ENCODE measurements around the gene ATP7B. TPM values are rescaled to one million over a fixed set of nuclear protein-coding genes. Genes with fewer than 3 reads are reported as not detected.

Gene ATP7B
- total and polyA plus RNA-seq, 2 donors (not counting 1 experiment from before 2014, with no cell fraction given): 1.7 to 3.3 TPM

- no peaks in the 10 kb centered on the region for H3K79me2 ChIP-seq (ENCODE audit: control insufficient read depth, insufficient read depth, low read length)
- no peaks in the 10 kb centered on the region for H3K4me1 ChIP-seq (ENCODE audit: control insufficient read depth, extremely low read depth, insufficient read depth, low read length)
- no peak overlapping the region for H3K4me2 ChIP-seq (ENCODE audit: extremely low read depth, insufficient read depth, low read length)
- no peak overlapping the region for H2AFZ ChIP-seq (ENCODE audit: low read length)
- no peaks in the 10 kb centered on the region for H3K27me3 ChIP-seq (ENCODE audit: control insufficient read depth, insufficient read depth, low read length)
- no peak for TF ChIP-seq EZH2 (IDR thresholded peaks at IDR 0.05; ENCODE audit: low read length, missing control alignments)
- TF ChIP-seq, protein P1, sequence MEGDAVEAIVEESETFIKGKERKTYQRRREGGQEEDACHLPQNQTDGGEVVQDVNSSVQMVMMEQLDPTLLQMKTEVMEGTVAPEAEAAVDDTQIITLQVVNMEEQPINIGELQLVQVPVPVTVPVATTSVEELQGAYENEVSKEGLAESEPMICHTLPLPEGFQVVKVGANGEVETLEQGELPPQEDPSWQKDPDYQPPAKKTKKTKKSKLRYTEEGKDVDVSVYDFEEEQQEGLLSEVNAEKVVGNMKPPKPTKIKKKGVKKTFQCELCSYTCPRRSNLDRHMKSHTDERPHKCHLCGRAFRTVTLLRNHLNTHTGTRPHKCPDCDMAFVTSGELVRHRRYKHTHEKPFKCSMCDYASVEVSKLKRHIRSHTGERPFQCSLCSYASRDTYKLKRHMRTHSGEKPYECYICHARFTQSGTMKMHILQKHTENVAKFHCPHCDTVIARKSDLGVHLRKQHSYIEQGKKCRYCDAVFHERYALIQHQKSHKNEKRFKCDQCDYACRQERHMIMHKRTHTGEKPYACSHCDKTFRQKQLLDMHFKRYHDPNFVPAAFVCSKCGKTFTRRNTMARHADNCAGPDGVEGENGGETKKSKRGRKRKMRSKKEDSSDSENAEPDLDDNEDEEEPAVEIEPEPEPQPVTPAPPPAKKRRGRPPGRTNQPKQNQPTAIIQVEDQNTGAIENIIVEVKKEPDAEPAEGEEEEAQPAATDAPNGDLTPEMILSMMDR (conservative IDR thresholded peaks at IDR 0.05 in 1 of 2, IDR thresholded peaks at IDR 0.05 in 1 of 2; ENCODE audit: low read depth in 1 of 2, low read length in 2 of 2): no peak
- H3K27ac ChIP-seq (ENCODE audit: insufficient read depth, low read length): no peak overlapping the region
- H3K36me3 ChIP-seq (ENCODE audit: control insufficient read depth, insufficient read depth, low read length): peaks cover 2% of the 10 kb centered on the region
- H3K9ac ChIP-seq (ENCODE audit: insufficient read depth, low read length): no peak overlapping the region
- no peak for DNase-seq (ENCODE audit: low read depth in 2 of 2)
- H3K4me3 ChIP-seq (replicated peaks in 1 of 4; ENCODE audit: control extremely low read depth in 1 of 4, insufficient read depth in 1 of 4, low read depth in 3 of 4, low read length in 4 of 4): no peak overlapping the region
- H4K20me1 ChIP-seq (ENCODE audit: control insufficient read depth, extremely low read depth, insufficient read depth, low read length): no peaks in the 10 kb centered on the region
- no peaks in the 10 kb centered on the region for H3K9me3 ChIP-seq (ENCODE audit: control insufficient read depth, insufficient read depth, low read depth, low read length)
Measured at GRCh38 chr13:52025475-52026245, 14.4 kb upstream of the ATP7B start.

DNA sequence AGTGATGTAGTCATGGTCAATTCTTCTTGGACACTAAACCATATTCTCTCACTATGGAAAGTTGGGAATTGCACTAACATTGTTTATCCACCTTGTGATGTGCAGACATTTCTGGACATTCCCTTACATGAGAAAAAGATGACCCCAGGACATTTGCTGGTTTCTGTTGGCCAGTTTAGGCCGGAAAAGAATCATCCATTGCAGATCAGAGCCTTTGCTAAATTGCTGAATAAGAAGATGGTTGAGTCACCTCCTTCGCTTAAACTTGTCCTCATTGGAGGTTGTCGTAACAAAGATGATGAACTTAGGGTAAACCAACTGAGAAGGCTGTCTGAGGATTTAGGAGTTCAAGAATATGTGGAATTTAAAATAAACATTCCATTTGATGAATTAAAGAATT, 13.2 kb upstream of the ATP7B start, which contains the start of gene UTP14C:
TSS of gene UTP14C (plus strand) at position 211 of the 400 bp plus-strand sequence. CDS start 4,114 bp downstream, outside the sequence.
- H3K27ac ChIP-seq (ENCODE audit: insufficient read depth, low read length): no peak within 1 kb of the TSS
- no peak within 1 kb of the TSS for H2AFZ ChIP-seq (ENCODE audit: low read length)
- H3K9ac ChIP-seq (ENCODE audit: insufficient read depth, low read length): no peak within 1 kb of the TSS
- no peaks in the 10 kb centered on the region for H3K4me1 ChIP-seq (ENCODE audit: control insufficient read depth, extremely low read depth, insufficient read depth, low read length)
- no peak for DNase-seq (ENCODE audit: low read depth in 2 of 2)
- no peak for TF ChIP-seq EZH2 (IDR thresholded peaks at IDR 0.05; ENCODE audit: low read length, missing control alignments)
- TF ChIP-seq, protein P1 (conservative IDR thresholded peaks at IDR 0.05 in 1 of 2, IDR thresholded peaks at IDR 0.05 in 1 of 2; ENCODE audit: low read depth in 1 of 2, low read length in 2 of 2): no peak
- H3K4me2 ChIP-seq (ENCODE audit: extremely low read depth, insufficient read depth, low read length): no peak within 1 kb of the TSS
- H3K27me3 ChIP-seq (ENCODE audit: control insufficient read depth, insufficient read depth, low read length): no peaks in the 10 kb centered on the region
- no peaks in the 10 kb centered on the region for H3K9me3 ChIP-seq (ENCODE audit: control insufficient read depth, insufficient read depth, low read depth, low read length)
- no peaks in the 10 kb centered on the region for H3K79me2 ChIP-seq (ENCODE audit: control insufficient read depth, insufficient read depth, low read length)
- H3K36me3 ChIP-seq (ENCODE audit: control insufficient read depth, insufficient read depth, low read length): peaks cover 2% of the 10 kb centered on the region
- no peaks in the 10 kb centered on the region for H4K20me1 ChIP-seq (ENCODE audit: control insufficient read depth, extremely low read depth, insufficient read depth, low read length)
- no peak within 1 kb of the TSS for H3K4me3 ChIP-seq (replicated peaks in 1 of 4; ENCODE audit: control extremely low read depth in 1 of 4, insufficient read depth in 1 of 4, low read depth in 3 of 4, low read length in 4 of 4)

GRCh38 chr13:52022356-52022755, 11.1 kb upstream of the ATP7B start:
- no peak for TF ChIP-seq EZH2 (IDR thresholded peaks at IDR 0.05; ENCODE audit: low read length, missing control alignments)
- TF ChIP-seq, protein P1 (conservative IDR thresholded peaks at IDR 0.05 in 1 of 2, IDR thresholded peaks at IDR 0.05 in 1 of 2; ENCODE audit: low read depth in 1 of 2, low read length in 2 of 2): no peak
- no peaks in the 10 kb centered on the region for H3K4me1 ChIP-seq (ENCODE audit: control insufficient read depth, extremely low read depth, insufficient read depth, low read length)
- H3K4me3 ChIP-seq (replicated peaks in 1 of 4; ENCODE audit: control extremely low read depth in 1 of 4, insufficient read depth in 1 of 4, low read depth in 3 of 4, low read length in 4 of 4): no peak overlapping the region
- DNase-seq (ENCODE audit: low read depth in 2 of 2): no peak
- H4K20me1 ChIP-seq (ENCODE audit: control insufficient read depth, extremely low read depth, insufficient read depth, low read length): no peaks in the 10 kb centered on the region
- H3K27me3 ChIP-seq (ENCODE audit: control insufficient read depth, insufficient read depth, low read length): no peaks in the 10 kb centered on the region
- no peaks in the 10 kb centered on the region for H3K79me2 ChIP-seq (ENCODE audit: control insufficient read depth, insufficient read depth, low read length)
- H3K9me3 ChIP-seq (ENCODE audit: control insufficient read depth, insufficient read depth, low read depth, low read length): no peaks in the 10 kb centered on the region
- no peak overlapping the region for H2AFZ ChIP-seq (ENCODE audit: low read length)
- no peak overlapping the region for H3K4me2 ChIP-seq (ENCODE audit: extremely low read depth, insufficient read depth, low read length)
- no peak overlapping the region for H3K9ac ChIP-seq (ENCODE audit: insufficient read depth, low read length)
- peaks cover 2% of the 10 kb centered on the region for H3K36me3 ChIP-seq (ENCODE audit: control insufficient read depth, insufficient read depth, low read length)
- H3K27ac ChIP-seq (ENCODE audit: insufficient read depth, low read length): no peak overlapping the region
